ENCODE measurements around the gene LDAH.

LDAH gene

DNA sequence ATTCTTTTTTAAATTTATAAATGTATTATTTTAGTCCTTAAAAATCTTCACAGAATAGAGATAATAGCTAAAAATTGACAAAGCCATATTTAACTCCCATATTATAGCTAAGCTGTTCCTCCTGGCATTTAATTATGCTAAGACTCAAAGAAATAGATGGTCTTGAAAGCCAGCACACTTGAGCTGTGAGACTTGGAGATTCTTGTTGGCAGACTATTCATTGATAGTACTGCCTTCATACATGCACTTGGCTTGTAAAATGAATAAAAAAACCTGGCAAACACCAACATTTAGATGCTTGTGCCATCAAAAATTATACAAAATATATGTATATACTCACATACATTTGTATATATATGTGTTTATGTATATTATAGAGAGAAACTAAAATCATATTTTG, 9.7 kb upstream of the LDAH start:
- no peaks in the 10 kb centered on the region for H3K9me3 ChIP-seq (ENCODE audit: control insufficient read depth, insufficient read depth, low read length)
- H3K27ac ChIP-seq (ENCODE audit: low read length), result no peak overlapping the region
- H3K27me3 ChIP-seq (ENCODE audit: control insufficient read depth, insufficient read depth, low read length), result no peaks in the 10 kb centered on the region
- no peak overlapping the region for H3K4me3 ChIP-seq (ENCODE audit: low read length)
- H3K36me3 ChIP-seq (ENCODE audit: control insufficient read depth, insufficient read depth, low read length), result no peaks in the 10 kb centered on the region
- no peaks in the 10 kb centered on the region for H3K4me1 ChIP-seq (ENCODE audit: control insufficient read depth, insufficient read depth, low read length)
- DNase-seq (ENCODE audit: low read depth, low spot score), result no peak

- Histone ChIP-seq H3K4me1 (ENCODE audit: control insufficient read depth, insufficient read depth, low read length) (no peaks in the 10 kb centered on the region), H3K27me3 (ENCODE audit: control insufficient read depth, insufficient read depth, low read length) (no peaks in the 10 kb centered on the region), H3K36me3 (ENCODE audit: control insufficient read depth, insufficient read depth, low read length) (no peaks in the 10 kb centered on the region), H3K4me3 (ENCODE audit: low read length) (no peak overlapping the region), H3K27ac (ENCODE audit: low read length) (no peak overlapping the region), H3K9me3 (ENCODE audit: control insufficient read depth, insufficient read depth, low read length) (no peaks in the 10 kb centered on the region)
- WGBS (ENCODE audit: insufficient coverage, insufficient read length), result no CpG with 5 or more reads among the region's 1 CpG
- DNase-seq (ENCODE audit: low read depth, low spot score), result no peak
Measured at GRCh38 chr2:20829861-20830260, 7.0 kb upstream of the LDAH start.

GRCh38 chr2:20823917-20824316, 1.0 kb upstream of the LDAH start:
- no peak overlapping the region for H3K4me3 ChIP-seq (ENCODE audit: low read length)
- H3K9me3 ChIP-seq (ENCODE audit: control insufficient read depth, insufficient read depth, low read length), result no peaks in the 10 kb centered on the region
- no CpG with 5 or more reads among the region's 5 CpGs for WGBS (ENCODE audit: insufficient coverage, insufficient read length)
- no peaks in the 10 kb centered on the region for H3K36me3 ChIP-seq (ENCODE audit: control insufficient read depth, insufficient read depth, low read length)
- no peak for DNase-seq (ENCODE audit: low read depth, low spot score)
- no peak overlapping the region for H3K27ac ChIP-seq (ENCODE audit: low read length)
- H3K27me3 ChIP-seq (ENCODE audit: control insufficient read depth, insufficient read depth, low read length), result no peaks in the 10 kb centered on the region
- H3K4me1 ChIP-seq (ENCODE audit: control insufficient read depth, insufficient read depth, low read length), result no peaks in the 10 kb centered on the region

GRCh38 chr2:20818820-20819219, 4.1 kb downstream of the LDAH start:
- no peak overlapping the region for H3K27ac ChIP-seq (ENCODE audit: low read length)
- H3K36me3 ChIP-seq (ENCODE audit: control insufficient read depth, insufficient read depth, low read length), result no peaks in the 10 kb centered on the region
- no peak overlapping the region for H3K4me3 ChIP-seq (ENCODE audit: low read length)
- H3K27me3 ChIP-seq (ENCODE audit: control insufficient read depth, insufficient read depth, low read length), result no peaks in the 10 kb centered on the region
- WGBS (ENCODE audit: insufficient coverage, insufficient read length), result no CpG with 5 or more reads among the region's 2 CpGs
- no peak for DNase-seq (ENCODE audit: low read depth, low spot score)
- no peaks in the 10 kb centered on the region for H3K4me1 ChIP-seq (ENCODE audit: control insufficient read depth, insufficient read depth, low read length)
- no peaks in the 10 kb centered on the region for H3K9me3 ChIP-seq (ENCODE audit: control insufficient read depth, insufficient read depth, low read length)

GRCh38 chr2:20815216-20815615, 7.7 kb downstream of the LDAH start:
- no peaks in the 10 kb centered on the region for H3K9me3 ChIP-seq (ENCODE audit: control insufficient read depth, insufficient read depth, low read length)
- WGBS (ENCODE audit: insufficient coverage, insufficient read length), result no CpG with 5 or more reads among the region's 1 CpG
- DNase-seq (ENCODE audit: low read depth, low spot score), result no peak
- H3K4me1 ChIP-seq (ENCODE audit: control insufficient read depth, insufficient read depth, low read length), result no peaks in the 10 kb centered on the region
- H3K27me3 ChIP-seq (ENCODE audit: control insufficient read depth, insufficient read depth, low read length), result no peaks in the 10 kb centered on the region
- H3K36me3 ChIP-seq (ENCODE audit: control insufficient read depth, insufficient read depth, low read length), result no peaks in the 10 kb centered on the region
- no peak overlapping the region for H3K27ac ChIP-seq (ENCODE audit: low read length)
- H3K4me3 ChIP-seq (ENCODE audit: low read length), result no peak overlapping the region

DNA sequence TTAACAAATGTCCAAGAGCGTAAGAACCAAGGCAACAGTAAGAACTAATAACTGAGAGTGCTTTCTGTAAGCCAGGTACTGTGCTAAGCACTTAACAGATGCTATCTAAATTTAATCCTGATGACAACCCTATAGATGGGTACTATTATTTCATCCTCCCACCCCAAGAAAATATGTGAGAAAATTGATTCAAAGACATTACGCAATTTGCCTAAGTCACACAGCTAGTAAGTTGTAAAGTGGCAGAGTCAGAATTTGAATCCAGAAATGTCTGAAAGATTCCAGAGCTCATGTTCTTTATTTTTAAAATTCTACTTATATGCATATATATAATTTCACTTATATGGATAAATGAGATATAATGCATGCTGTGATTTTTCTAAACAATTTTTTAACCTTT, 10.1 kb downstream of the LDAH start:
- Histone ChIP-seq H3K27me3 (ENCODE audit: control insufficient read depth, insufficient read depth, low read length) (no peaks in the 10 kb centered on the region), H3K4me1 (ENCODE audit: control insufficient read depth, insufficient read depth, low read length) (no peaks in the 10 kb centered on the region), H3K9me3 (ENCODE audit: control insufficient read depth, insufficient read depth, low read length) (no peaks in the 10 kb centered on the region), H3K27ac (ENCODE audit: low read length) (no peak overlapping the region), H3K36me3 (ENCODE audit: control insufficient read depth, insufficient read depth, low read length) (no peaks in the 10 kb centered on the region), H3K4me3 (ENCODE audit: low read length) (no peak overlapping the region)
- no peak for DNase-seq (ENCODE audit: low read depth, low spot score)
- WGBS (ENCODE audit: insufficient coverage, insufficient read length), result no CpG with 5 or more reads among the region's 2 CpGs

- Histone ChIP-seq H3K27ac (ENCODE audit: low read length) (no peak overlapping the region), H3K9me3 (ENCODE audit: control insufficient read depth, insufficient read depth, low read length) (no peaks in the 10 kb centered on the region), H3K4me3 (ENCODE audit: low read length) (no peak overlapping the region), H3K4me1 (ENCODE audit: control insufficient read depth, insufficient read depth, low read length) (no peaks in the 10 kb centered on the region), H3K36me3 (ENCODE audit: control insufficient read depth, insufficient read depth, low read length) (no peaks in the 10 kb centered on the region), H3K27me3 (ENCODE audit: control insufficient read depth, insufficient read depth, low read length) (no peaks in the 10 kb centered on the region)
- no CpG with 5 or more reads among the region's 1 CpG for WGBS (ENCODE audit: insufficient coverage, insufficient read length)
- no peak for DNase-seq (ENCODE audit: low read depth, low spot score)
Measured at GRCh38 chr2:20806286-20806685, 16.6 kb downstream of the LDAH start.

- H3K9me3 ChIP-seq (ENCODE audit: control insufficient read depth, insufficient read depth, low read length), result no peaks in the 10 kb centered on the region
- H3K36me3 ChIP-seq (ENCODE audit: control insufficient read depth, insufficient read depth, low read length), result no peaks in the 10 kb centered on the region
- H3K27ac ChIP-seq (ENCODE audit: low read length), result no peak overlapping the region
- H3K4me1 ChIP-seq (ENCODE audit: control insufficient read depth, insufficient read depth, low read length), result no peaks in the 10 kb centered on the region
- no peaks in the 10 kb centered on the region for H3K27me3 ChIP-seq (ENCODE audit: control insufficient read depth, insufficient read depth, low read length)
- H3K4me3 ChIP-seq (ENCODE audit: low read length), result no peak overlapping the region
- no peak for DNase-seq (ENCODE audit: low read depth, low spot score)
Measured at GRCh38 chr2:20803974-20804373, 18.9 kb downstream of the LDAH start.

DNA sequence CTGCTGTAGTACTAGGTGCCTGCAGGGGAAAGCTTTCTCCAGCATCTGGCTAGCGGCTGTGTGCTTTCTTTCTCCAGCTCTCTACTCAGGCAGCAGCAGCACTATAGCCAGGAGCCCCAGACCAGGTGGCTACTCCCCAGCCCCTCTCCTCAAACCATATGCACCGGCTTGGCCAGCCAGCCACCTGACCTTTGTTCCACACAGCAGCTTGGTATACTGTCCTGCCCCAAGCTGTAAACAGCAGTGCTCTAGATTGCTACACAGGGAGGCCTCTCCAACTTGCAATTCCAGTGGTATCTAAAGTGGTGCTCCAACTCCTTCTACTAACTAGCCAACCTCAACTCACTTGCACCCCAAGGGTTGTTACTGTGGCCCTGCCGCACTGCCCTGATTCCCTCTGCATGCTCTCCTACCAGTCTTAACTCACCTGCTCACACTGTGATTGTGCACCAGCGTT, 19.6 kb downstream of the LDAH start:
- no peaks in the 10 kb centered on the region for H3K27me3 ChIP-seq (ENCODE audit: control insufficient read depth, insufficient read depth, low read length)
- no peak for DNase-seq (ENCODE audit: low read depth, low spot score)
- H3K4me3 ChIP-seq (ENCODE audit: low read length), result no peak overlapping the region
- no peaks in the 10 kb centered on the region for H3K9me3 ChIP-seq (ENCODE audit: control insufficient read depth, insufficient read depth, low read length)
- WGBS (ENCODE audit: insufficient coverage, insufficient read length), result no CpG with 5 or more reads among the region's 4 CpGs
- no peak overlapping the region for H3K27ac ChIP-seq (ENCODE audit: low read length)
- no peaks in the 10 kb centered on the region for H3K4me1 ChIP-seq (ENCODE audit: control insufficient read depth, insufficient read depth, low read length)
- H3K36me3 ChIP-seq (ENCODE audit: control insufficient read depth, insufficient read depth, low read length), result no peaks in the 10 kb centered on the region

DNA sequence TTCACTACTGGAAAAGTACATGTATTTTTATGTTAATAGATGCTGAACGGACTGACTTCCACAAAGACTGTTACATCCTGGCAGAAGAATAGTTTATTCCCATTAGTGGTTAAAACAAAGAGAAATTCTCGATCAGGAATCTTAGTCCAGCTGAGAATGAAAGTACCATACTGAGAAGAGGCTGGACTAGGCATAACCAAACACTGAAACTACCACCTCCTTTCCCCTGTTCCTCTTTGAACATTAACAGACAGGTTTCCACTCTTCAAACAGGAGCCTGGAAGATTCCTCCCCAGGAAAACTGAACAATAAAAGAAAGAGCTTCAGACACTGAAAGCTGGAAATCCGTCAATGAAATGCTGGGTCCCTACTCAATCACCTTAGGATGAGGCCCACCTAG, 25.8 kb downstream of the LDAH start:
- H3K4me1 ChIP-seq (ENCODE audit: control insufficient read depth, insufficient read depth, low read length), result no peaks in the 10 kb centered on the region
- no peaks in the 10 kb centered on the region for H3K9me3 ChIP-seq (ENCODE audit: control insufficient read depth, insufficient read depth, low read length)
- no peak for DNase-seq (ENCODE audit: low read depth, low spot score)
- no peaks in the 10 kb centered on the region for H3K36me3 ChIP-seq (ENCODE audit: control insufficient read depth, insufficient read depth, low read length)
- H3K27ac ChIP-seq (ENCODE audit: low read length), result no peak overlapping the region
- H3K27me3 ChIP-seq (ENCODE audit: control insufficient read depth, insufficient read depth, low read length), result no peaks in the 10 kb centered on the region
- H3K4me3 ChIP-seq (ENCODE audit: low read length), result no peak overlapping the region
- whole genome bisulfite sequencing (ENCODE audit: insufficient coverage, insufficient read length), result no CpG with 5 or more reads among the region's 3 CpGs

DNA sequence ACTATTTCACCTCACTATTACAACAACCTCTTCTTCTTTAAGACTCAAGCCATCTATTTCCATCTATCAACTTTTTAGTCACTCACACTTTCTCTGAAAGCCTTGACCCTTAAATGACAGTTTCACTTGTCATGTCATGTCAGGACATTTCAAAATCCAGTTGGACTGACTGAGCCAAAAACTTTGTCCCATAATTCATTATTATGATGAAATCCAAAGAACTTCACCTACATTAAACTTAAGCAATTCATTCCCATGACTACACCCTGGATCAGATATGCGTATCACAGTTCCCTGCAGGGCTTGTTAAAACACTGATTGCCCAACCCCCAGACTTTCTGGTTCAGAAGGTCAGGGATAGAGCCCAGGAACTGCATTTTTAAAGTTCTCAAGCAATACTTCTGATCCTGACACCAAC, 26.5 kb downstream of the LDAH start:
- no peak overlapping the region for H3K27ac ChIP-seq (ENCODE audit: low read length)
- H3K4me1 ChIP-seq (ENCODE audit: control insufficient read depth, insufficient read depth, low read length), result no peaks in the 10 kb centered on the region
- H3K9me3 ChIP-seq (ENCODE audit: control insufficient read depth, insufficient read depth, low read length), result no peaks in the 10 kb centered on the region
- H3K4me3 ChIP-seq (ENCODE audit: low read length), result no peak overlapping the region
- no peaks in the 10 kb centered on the region for H3K27me3 ChIP-seq (ENCODE audit: control insufficient read depth, insufficient read depth, low read length)
- WGBS (ENCODE audit: insufficient coverage, insufficient read length), result no CpG with 5 or more reads among the region's 1 CpG
- DNase-seq (ENCODE audit: low read depth, low spot score), result no peak
- no peaks in the 10 kb centered on the region for H3K36me3 ChIP-seq (ENCODE audit: control insufficient read depth, insufficient read depth, low read length)
